ENCODE results near the gene JOSD2. TPM values are rescaled to one million over a fixed set of nuclear protein-coding genes. Genes with fewer than 3 reads are reported as not detected.

The JOSD2 gene
- total RNA-seq, 4 donors from 2014 or later, result 26.3 to 45.1 (median 34.9) TPM

- Histone ChIP-seq H3K4me1 (peaks cover 0 to 7% (median 0%) of the 10 kb centered on the region in 3 donors), H3K36me3 (no peaks in the 10 kb centered on the region), H3K27ac (no peak overlapping the region), H3K4me3 (no peak overlapping the region), H3K9me3 (no peaks in the 10 kb centered on the region), H3K27me3 (peaks cover 0 to 70% (median 5%) of the 10 kb centered on the region in 4 donors)
- TF ChIP-seq POLR2A (IDR thresholded peaks at IDR 0.05), result no peak
- no peak for TF ChIP-seq CTCF (IDR thresholded peaks at IDR 0.05)
- intact Hi-C loops (cut with DNase I), result loop anchor here (5.0 kb wide), 1 partner anchor 96 kb away; the partner anchor contains the start of gene NAPSA
- 61 to 69% methylated on average over 7 of the region's 7 CpGs for WGBS, 2 donors
- DNase-seq, result no peak
Observed at GRCh38 chr19:50462970-50463369, 48.0 kb downstream of the JOSD2 start.

DNA sequence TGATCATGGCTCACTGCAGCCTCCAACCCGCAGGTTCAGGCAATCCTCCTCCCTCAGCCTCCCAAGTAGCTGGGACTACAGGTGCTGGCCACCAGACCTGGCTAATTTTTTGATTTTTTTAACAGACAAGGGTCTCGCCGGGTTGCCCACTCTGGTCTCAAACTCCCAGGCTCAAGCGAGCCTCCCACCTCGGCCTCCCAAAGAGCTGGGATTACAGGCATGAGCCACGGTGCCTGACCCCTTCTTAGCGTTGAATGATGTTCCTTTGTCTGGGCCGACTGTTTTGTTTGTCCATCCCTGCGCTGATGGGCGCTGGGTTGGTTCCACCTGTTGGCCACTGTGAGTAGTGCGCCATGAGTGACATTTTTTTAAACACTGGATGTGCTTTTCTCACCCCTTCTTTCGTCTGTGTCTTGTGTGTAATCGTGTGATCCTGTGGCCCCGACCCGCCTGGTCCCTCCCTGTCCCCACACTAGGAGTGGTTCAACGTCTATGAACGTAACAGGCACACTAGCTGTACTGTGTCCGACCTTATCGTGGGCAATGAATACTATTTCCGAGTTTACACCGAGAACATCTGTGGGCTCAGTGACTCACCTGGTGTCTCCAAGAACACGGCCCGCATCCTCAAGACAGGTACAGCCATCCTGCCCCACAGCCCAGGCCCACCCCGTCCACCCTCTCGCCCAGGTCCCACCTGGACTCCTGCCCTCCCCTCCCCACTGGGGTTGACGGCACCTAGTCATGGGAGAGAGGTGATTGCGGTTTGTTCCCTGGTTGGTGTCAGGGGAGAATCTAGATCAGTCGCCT lies 49.7 kb downstream of the JOSD2 start:
- TF ChIP-seq POLR2A (IDR thresholded peaks at IDR 0.05) (no peak), CTCF (IDR thresholded peaks at IDR 0.05) (peak; percentile 72 to 83 (median 78))
- Histone ChIP-seq H3K27ac (no peak overlapping the region), H3K27me3 (peaks cover 0 to 78% (median 5%) of the 10 kb centered on the region in 4 donors), H3K4me3 (no peak overlapping the region), H3K4me1 (peaks cover 0 to under 1% (median 0%) of the 10 kb centered on the region in 3 donors), H3K9me3 (no peaks in the 10 kb centered on the region), H3K36me3 (no peaks in the 10 kb centered on the region)
- no peak for DNase-seq
- intact Hi-C loops (cut with DNase I), result loop anchor here (5.0 kb wide), 1 partner anchor 94 kb away; the partner anchor contains the start of gene NAPSA
- 13 to 24% methylated on average over 15 to 20 of the region's 28 CpGs for WGBS, 2 donors

DNA sequence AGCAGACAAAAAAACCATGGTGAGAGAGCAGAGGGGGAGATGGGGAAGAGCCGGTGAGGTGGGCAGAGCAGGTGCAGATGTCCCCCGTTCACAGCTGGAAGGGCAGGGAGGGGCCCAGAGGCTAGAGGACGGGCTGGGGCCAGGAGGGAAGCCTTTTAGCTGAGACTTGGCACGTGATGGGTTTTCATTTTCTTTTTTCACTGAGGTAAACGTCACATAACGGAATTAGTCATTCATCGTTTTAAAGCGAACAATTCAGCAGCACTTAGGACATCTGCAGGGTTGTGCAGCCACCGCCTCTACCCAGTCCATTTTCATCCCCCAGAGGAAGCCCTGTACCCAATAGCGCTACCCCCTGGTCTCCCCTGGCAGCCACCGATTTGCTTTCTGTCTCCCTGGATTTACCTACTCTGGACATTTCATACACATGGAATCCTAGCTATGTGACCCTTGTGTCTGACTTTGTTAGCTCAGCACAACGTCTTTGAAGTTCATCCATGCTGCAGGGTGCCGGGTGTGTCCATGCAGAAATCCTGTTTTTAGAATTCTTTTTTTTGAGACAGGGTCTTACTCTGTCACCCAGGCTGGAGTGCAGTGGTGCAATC lies 50.7 kb downstream of the JOSD2 start:
- intact Hi-C loops (cut with DNase I), result loop anchor here (5.0 kb wide), 1 partner anchor 93 kb away; the partner anchor contains the start of gene NAPSA
- no peak for DNase-seq

DNA sequence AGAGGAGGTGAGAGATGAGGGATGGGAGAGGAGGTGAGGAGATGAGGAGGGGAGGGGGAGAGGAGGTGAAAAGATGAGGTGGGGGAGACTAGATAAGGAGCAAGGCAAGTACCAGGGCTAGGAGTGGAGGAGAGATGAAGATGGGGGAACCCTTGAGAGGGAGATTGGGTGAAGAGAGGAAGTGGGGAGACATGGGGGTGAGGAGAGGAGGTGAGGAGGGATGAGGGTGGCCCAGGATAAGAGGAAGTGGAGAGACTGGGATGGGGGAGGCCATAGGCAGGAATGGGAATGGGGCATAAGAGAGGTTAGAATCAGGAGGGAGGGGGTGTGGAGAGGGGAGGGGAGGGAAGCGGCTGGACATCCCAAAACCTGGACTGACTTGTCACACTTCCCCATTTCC lies 51.4 kb downstream of the JOSD2 start:
- intact Hi-C loops (cut with DNase I), result loop anchor here (5.0 kb wide), 1 partner anchor 92 kb away; the partner anchor contains the start of gene NAPSA
- no peak for TF ChIP-seq CTCF (IDR thresholded peaks at IDR 0.05)
- no peak for TF ChIP-seq POLR2A (IDR thresholded peaks at IDR 0.05)
- WGBS, 2 donors, result 47 to 50% methylated on average over 1 of the region's 1 CpG
- no peaks in the 10 kb centered on the region for H3K4me1 ChIP-seq
- no peaks in the 10 kb centered on the region for H3K9me3 ChIP-seq
- H3K27me3 ChIP-seq, result peaks cover 0 to 76% (median 5%) of the 10 kb centered on the region in 4 donors
- DNase-seq, result no peak
- H3K36me3 ChIP-seq, result no peaks in the 10 kb centered on the region
- no peak overlapping the region for H3K27ac ChIP-seq
- H3K4me3 ChIP-seq, result no peak overlapping the region

More for the DNA sequence above, 50.7 kb downstream of the JOSD2 start:
- no peak for TF ChIP-seq POLR2A (IDR thresholded peaks at IDR 0.05)
- TF ChIP-seq CTCF (IDR thresholded peaks at IDR 0.05), result no peak
- 14 to 15% methylated on average over 12 to 13 of the region's 13 CpGs for WGBS, 2 donors
- H3K27ac ChIP-seq, result no peak overlapping the region
- no peak overlapping the region for H3K4me3 ChIP-seq
- H3K9me3 ChIP-seq, result no peaks in the 10 kb centered on the region
- H3K27me3 ChIP-seq, result peaks cover 0 to 79% (median 5%) of the 10 kb centered on the region in 4 donors
- no peaks in the 10 kb centered on the region for H3K4me1 ChIP-seq
- no peaks in the 10 kb centered on the region for H3K36me3 ChIP-seq

GRCh38 chr19:50459067-50459456 lies 51.9 kb downstream of the JOSD2 start:
- Histone ChIP-seq H3K4me3 (no peak overlapping the region), H3K27ac (no peak overlapping the region), H3K9me3 (no peaks in the 10 kb centered on the region), H3K27me3 (peaks cover 0 to 71% (median 5%) of the 10 kb centered on the region in 4 donors), H3K4me1 (no peaks in the 10 kb centered on the region), H3K36me3 (no peaks in the 10 kb centered on the region)
- WGBS, 2 donors, result 45% methylated on average over 2 of the region's 32 CpGs; no CpG with 5 or more reads in 1 of the 2 donors
- no peak for DNase-seq
- intact Hi-C loops (cut with DNase I), result no loop called here
- TF ChIP-seq CTCF (IDR thresholded peaks at IDR 0.05), result no peak
- TF ChIP-seq POLR2A (IDR thresholded peaks at IDR 0.05), result no peak

Measured in esophagus squamous epithelium (tissue), 5 donors.